Stimulated activated CD4-positive, alpha-beta T cell treated with anti-CD3 and anti-CD28 coated beads, Interleukin-4, amount 100 ng/mL, for 4 hours (primary cell): ENCODE results near the gene DLGAP1.

Source experiments
- DNase-seq, 2 experiments: peaks; one replicate each; pipeline ENCODE4 v3.0.0-alpha.2; 2020

DLGAP1 gene

DNA sequence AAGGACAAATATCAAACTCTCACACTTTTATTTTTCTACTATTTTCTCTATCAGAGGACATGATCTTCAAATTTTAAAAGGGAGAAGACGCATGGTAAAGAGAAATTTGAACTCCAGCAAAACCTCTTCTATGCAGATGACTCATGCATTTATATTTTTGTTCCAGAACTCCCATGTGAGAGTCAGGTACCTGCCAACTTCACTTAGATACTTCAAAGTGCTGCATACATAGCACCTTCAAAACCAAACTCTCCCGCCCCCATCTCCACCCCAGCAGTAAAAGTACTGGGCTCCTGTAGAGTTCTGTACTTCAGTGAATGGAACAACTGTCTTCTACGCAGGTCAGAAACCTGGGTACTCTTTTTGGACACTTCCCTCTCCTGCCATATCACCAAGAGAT lies 606.8 kb downstream of the DLGAP1 start:
- no peak for DNase-seq

DNA sequence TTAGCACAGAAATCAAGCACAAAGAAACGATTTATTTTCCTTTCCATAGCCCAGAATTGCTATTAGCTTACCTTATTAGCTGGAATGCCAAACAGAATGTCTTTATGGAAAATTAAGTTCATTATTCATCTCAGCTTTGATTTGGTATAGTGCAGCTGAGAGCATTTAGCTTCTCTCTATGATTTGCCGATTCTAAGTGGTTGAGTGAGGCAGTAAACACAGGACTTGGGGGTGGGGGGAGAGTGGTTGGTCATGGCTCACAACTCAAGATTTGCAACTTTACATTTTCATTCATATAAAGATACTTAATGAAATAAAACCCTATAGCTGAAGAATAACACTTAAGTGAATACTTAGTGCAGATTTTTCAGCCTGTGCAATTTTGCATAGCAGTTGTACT lies 609.9 kb downstream of the DLGAP1 start:
- DNase-seq, result no peak

DNA sequence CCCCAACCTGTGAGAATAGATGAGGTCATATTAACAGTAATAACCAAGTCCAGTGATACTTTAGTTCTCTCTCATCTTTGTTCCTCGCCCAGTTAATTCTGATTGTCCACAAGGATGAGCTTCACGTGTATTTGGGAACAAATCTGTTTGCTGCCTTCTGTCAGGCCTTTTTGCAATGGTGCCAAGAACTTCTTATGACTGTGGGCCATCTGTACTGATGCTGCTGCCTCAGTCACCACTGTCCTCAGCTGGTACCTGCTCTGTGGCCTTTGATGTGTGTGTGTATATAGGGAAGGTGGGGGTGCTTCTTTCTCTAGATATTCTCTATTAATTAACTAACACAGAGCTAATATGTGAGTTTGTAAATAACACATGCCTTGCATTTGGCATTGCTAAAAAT lies 612.3 kb downstream of the DLGAP1 start:
- DNase-seq, result no peak

DNA sequence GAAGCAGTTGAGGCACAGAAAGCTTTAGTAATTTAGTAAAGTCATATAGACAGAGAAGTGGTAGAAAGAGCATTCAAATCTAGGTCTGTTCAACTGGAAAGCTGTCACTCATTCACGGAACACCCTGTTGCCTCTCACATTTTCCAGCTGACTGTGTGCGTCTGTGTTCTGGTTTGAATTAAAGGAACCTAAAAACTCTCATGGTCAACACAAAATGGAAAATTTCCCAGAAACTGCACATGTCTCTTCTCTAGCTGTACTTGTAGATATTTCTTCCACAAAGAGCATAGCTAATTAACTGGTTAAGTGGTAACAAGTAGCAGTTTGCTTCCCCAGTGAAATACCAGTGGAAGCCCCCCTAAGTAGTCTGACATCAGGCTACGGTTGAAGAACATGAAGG lies 614.3 kb downstream of the DLGAP1 start:
- no peak for DNase-seq

DNA sequence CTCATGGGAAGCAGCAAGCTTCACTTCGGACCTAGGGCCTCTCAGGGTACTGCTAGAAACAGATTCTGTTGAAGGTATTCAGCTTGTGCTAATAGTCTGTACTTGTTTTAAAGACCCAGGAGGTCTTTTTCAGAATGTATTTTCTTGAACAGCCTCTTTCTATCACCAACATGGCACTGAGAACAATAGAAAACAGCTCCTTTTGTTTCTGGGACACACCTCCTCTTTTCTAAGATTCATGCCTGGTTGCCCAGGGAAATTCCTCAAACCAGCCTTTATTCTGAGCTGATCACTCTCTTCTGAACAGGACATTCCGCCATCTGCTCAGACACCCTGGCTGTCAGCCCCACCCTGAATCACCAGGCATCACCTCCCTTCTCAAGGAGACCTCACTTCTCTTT lies 615.5 kb downstream of the DLGAP1 start:
- DNase-seq, result no peak

DNA sequence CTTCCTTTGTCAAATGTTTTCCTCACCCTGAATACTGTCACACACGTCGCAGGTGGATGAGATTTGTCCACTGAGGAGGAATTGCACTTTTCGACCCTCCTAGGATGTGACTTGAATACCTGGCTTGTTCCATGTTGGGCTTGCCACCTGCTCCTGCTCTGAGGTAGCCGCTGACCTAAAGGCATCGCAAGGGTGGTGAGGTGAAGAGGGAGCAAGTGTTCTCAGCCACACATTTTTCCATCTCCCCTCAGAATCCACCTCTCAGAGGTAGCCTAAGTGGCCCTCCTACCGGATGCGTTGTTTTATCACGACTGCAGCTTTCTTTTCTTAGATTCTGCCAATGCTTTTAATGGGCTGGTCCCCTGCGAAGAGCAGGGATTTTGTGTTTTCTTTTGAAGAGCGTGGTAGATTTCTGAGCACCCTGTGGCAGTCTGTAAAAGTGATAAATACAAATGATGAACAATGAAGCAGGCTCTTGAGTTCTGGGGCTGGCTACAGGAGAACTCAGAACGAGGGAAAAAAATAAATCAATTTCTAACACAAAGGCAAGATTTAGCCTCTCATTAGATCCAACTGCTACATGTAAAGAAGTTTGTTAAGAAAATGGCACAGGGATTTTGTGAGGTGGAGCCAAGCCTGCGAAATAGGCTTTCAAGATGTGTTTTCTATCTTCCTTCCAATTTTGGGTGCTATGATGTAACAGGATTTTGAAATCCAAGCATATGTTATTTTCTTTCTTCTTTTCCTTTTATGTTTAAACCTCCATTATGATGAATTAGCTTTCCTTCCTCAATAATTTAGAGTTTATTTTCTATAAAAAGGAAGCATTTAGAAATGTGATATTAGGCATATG lies 618.4 kb downstream of the DLGAP1 start:
- DNase-seq, result no peak

DNA sequence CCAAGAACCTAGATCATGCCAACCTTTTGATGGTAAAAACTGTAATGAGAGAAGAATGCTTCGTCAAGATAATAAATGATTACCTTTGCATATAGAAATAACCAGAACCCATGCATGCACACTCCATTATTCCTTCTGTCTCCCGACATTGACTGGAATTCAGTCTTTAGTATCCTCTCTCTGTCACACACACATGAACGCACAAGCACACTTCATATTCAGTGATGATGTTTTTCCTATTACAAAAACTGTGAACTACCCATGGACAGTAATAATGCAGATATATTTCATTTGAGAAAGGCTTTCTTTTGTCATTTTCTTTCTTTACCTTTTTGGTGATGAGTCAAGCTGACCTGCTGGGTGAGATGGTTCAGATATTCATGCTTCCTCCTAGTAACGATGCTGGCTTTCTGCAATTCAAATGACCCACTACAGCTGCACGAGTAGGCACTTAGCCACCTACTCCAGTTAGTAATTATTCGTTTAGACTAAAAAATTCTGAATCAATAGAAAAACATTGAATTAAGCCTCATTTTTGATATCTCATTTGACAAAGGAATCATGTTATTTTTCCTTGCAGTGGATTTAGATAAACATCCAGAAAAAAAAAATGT lies 623.0 kb downstream of the DLGAP1 start:
- DNase-seq, result no peak

DNA sequence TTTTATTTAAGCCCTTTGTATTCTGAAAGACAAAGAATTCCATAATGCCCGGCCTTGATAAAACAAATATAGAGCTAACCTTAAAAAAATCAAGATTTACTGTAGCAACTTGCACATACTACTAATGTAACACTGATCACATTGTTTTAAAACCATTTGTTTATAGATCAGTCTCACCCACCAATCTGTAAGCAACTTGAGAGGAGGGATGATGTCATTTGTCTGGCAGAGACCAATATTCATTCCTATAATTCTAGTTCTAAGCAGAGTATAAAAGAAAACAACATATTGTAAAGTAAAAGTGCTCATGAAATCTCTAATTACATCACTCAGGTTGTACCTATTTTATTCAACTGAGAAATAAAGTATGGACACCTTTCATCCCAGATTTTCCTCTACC lies 624.5 kb downstream of the DLGAP1 start:
- no peak for DNase-seq

DNA sequence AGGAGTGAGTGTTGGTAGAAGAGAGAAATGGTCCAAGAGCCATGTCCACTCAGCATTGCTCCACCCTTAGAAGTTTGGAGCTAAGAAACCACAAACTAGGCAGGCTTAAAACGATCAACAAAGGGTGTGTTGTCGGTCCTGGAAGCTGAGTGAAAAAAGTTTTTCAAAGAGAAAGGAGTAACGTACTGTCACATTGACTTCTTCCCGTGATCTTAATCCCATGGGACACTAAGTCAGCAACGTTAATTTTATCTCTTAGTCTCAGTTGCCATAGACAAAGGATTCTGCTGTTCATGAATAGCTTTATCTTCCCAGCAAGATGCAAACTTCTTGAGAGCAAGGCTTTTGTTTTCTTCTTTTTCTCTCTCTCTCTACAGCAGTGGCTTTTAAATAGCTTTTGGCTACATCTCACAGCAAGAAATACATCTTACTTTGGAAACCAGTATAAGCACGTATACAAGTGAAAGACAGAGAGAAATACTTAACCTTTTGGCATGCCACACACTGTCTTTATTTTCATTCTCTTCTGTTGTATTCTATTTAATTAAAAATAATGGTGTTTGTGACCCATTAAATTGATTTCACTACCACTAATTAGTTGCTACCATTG lies 627.8 kb downstream of the DLGAP1 start:
- DNase-seq, result no peak

DNA sequence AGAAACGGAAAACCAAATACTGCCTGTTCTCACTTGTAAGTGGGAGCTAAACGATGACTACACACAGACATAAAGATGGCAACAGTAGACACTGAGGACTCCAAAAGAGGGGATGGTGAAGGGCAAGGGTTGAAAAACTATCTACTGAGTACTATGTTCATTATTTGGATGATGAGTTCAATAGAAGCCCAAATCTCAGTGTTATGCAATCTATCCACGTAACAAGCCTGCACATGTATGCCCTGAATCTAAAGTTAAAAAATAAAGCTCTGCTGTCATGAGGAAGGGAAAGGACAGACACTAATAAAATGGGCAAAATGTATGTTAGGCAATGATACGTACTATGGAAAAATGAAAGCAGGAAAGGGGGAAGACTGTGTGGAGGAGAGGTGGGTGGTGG lies 629.1 kb downstream of the DLGAP1 start:
- DNase-seq, result no peak

DNA sequence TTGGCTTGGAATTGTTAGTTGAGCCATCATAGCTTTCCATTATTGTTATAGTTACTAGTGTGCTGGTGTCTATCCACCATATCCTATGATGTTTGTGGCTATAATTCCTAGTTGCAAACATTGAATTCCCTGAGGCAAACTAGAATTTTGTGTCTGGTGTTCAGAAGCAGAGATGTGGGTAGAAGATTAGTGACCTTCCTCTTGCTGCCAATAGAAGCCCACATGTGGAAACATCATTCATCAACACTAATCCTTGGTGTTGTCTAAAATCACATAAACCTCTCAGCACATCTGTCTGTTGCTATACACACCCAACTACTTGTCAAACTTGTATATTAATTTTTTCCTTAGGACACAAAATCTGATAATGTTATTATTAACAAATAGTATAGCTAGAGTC lies 631.0 kb downstream of the DLGAP1 start:
- no peak for DNase-seq

DNA sequence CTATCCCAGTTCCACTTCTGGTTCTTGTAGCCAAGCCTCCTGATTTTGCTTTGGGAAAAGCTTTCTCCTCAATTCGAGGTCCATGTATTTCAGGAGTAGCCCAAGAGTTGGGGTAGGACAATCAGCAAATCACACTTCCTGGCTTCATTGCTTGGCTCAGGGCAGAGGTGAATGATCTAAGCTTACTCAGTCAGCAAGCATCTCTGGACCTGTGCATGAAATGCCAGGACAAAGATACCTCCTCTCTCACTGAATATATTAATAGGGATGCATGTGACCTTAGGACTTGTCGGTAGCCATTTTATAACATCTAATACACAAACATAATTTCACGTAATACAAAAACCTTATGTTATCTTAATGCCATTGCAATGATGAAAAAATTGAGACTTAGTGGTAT lies 632.0 kb downstream of the DLGAP1 start:
- no peak for DNase-seq

DNA sequence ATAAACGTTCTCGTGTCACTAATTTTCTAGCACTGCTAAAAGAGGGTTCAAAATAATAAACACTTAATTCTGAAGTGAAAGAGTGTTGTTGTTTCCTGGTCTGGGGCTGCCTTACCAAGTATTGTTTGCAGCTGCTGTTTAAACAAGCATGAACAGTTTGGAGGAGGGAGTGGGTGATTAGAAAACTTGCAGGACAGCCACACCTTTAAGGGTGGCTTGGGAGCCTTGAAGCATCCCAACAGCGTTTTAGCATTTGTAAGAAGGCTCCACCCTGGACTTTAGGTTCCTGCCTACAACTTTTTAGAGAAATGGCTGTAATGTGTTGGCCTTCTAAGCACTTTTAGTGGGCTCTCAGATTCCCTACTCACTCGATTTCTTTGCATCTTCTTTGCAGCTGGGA lies 633.6 kb downstream of the DLGAP1 start:
- no peak for DNase-seq

DNA sequence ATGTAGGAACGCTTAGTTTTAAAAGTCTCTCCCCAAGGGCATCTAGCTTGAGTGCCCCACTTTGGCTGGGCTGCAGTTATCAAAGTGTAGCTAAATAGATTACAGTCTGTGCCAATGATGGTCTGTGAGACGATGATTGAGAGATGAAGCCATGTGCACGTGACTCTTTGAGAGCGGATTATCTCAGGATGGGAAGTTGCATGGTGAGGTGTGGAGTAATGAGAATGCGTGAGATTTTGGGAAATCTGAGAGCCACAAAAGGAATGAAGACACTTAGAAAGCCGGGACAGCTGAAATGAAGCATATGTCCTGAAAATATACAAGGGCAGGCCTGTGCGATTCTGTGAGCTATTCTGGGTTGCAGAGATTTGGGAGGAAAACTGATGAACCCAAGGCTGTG lies 635.1 kb downstream of the DLGAP1 start:
- DNase-seq, result no peak

DNA sequence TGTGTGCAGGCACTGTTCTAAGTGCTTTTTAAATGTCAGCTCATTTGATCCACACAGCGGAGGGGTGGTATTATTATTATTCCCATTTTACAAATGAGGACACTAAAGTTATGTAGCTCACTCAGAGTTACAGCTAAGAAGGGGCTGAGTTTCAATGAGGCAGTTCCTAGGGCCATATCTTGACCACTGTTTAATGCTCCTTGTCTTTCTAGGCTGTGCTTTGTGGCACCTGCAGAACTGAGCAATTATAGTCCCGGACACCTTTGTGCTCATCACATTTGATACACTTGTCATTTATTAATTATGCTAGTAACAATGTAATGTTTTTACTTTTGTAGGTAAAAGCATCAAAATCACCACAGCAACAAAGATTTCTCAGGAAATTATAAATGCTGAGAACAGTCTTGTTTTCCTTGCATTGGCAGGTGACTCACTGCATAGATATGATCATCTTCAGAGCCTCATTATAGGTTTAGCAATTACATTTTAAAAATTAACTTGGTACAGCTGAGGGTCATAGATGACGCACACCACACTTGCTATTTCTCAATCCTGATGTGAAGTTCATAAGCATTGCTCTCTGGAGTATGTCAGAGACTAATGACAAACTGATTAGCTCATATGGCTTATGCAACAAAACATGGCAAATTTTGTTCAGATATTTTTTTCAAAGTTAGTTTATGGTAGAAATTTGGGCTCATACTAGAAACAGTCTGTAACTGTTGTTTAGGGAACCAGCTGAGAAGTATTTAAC lies 638.3 kb downstream of the DLGAP1 start:
- DNase-seq, result no peak

DNA sequence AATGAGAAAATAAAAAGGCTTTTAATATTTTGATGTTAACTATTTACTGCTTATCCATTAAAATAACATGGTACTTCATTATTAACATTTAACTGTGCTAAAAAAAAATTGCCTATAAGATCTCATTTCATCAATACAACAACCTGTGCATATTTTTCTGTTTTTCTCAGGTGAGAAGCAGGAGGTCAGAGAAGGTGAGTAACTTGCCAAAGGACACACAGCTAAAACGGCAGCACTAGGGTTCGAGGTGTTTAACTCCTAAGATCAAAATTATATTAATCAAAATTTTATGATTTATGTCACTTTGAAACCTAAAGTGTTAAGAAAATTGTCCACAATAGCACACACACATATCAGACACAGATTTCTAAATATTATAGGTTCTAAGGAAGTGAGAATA lies 639.1 kb downstream of the DLGAP1 start:
- no peak for DNase-seq

DNA sequence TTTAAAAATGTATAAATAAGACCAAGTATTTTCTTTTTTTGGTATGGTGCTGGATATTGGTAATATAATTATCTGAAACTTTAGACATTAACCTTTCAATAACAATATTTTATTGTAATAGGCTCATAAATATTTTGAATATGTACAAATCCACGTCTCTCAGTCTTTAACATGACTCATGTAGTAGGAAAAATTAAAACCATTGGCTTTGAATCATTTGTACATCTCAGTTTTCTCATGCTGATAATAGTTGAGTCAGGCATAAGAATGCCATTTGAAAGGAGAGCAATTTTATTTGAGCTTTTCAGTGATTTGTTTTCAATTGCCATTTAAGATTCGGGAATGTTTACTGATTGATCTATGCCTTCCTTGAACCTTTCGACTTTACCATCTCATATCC lies 640.3 kb downstream of the DLGAP1 start:
- no peak for DNase-seq

DNA sequence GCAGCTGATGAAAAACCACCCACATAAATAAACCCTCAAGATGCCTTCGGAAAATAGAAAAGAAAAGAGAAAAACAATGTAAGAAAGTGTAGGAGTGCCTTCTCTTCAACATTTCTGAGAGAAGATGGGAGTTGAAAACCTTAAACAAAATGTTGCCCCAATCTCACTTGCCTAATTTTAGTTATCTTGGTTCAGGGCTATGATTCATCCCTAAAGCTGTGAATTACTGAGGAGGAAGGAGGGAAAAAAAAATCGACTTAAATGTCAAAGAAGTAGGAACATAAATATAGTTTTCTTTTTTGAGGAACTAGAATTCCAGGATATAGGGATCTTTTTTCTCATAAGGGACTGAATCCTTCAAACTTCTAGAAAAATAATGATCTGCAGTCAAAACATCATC lies 644.8 kb downstream of the DLGAP1 start:
- DNase-seq, result no peak

DNA sequence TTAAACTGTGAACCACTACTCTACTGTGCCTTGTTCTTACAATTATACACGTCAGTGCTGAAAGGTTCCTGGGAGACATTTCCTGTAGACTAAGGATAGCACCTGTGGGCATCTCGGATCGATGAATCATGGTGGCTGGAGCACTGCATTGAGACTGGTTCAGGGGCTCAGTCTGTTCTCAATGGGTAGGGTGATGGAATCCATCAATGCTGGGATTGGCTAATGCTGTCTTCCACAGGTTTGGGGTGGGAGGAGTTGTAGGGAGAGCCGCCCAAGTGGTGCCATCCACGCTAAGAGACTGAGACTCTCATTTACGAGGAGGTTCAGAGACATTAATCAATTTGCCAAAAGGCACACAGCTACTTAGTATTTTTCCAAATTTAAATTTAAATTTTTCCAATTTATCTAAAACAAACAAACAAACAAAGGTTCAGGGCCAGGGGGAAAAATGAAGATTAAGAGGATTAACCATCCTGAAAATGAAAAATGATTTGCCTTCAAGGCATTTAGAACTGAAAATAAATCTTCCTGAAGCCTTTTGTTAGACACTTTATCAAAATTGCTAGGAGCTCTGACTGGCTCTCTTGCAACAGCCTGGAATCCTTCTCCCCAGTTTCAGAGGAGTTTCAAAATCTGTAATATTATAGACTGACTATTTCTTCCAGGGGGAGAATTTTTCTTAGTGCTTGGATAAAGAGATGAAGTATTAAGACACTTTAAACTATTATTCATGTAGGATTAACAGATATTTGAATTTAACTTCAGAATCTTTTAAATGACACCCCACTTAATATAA lies 645.9 kb downstream of the DLGAP1 start:
- DNase-seq, result no peak

DNA sequence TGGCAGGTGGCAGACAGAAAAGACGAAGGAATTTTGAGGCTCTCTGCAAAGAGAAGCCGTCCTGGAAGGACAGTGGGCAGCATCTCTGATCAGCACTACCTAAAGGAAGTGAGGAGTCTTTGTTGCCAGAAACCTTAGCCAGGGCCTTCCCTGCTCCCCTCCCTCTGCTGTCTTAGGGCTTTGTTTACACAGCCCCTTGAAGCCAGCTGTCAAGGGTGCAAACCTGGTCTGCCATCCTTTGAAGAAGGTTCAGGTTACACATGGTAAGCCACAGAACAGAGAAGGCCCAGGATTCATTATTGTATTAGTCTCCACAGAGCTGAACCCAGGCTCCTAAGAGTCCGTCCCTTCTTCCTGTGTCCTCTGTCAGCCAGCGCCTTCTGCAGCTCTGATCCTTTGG lies 648.5 kb downstream of the DLGAP1 start:
- no peak for DNase-seq

DNA sequence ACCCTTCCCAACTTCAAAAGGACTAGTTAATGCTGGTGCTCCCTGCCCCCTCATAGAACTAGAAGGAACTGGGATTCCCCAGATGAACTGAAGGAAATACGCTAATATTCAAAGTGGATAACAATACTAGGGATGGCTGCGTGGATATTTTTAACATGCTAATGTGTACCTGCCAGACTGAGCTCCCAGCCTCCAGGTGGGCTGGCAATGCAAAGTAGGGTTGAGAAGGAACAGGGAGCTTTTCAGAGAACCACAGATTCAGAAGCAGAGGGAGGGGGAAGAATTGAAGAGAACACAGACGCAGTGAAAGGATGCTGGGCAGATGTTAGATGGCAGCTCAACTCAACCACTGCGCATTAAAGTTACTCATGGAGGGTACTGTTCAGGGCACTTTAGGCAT lies 650.8 kb downstream of the DLGAP1 start:
- DNase-seq, result no peak

DNA sequence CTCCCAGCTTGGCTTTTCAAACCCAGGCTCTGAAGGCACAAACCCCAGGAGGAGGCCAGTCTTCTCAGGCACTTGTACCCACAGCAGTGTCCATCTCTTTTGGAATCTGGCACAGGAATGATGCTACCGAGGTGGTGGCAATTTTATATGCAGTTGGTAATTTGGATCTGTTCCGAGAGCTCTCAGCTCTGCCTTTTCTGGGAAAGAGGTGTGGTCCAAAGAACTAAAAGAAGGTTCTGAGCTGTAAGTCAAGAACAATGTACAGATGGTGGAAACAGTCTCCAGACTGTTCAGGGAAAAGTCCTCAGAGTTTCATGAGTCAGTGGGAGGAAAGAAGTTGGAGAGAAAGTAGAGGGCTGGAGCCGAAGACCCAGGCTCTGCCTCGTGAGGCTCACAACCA lies 651.8 kb downstream of the DLGAP1 start:
- no peak for DNase-seq

DNA sequence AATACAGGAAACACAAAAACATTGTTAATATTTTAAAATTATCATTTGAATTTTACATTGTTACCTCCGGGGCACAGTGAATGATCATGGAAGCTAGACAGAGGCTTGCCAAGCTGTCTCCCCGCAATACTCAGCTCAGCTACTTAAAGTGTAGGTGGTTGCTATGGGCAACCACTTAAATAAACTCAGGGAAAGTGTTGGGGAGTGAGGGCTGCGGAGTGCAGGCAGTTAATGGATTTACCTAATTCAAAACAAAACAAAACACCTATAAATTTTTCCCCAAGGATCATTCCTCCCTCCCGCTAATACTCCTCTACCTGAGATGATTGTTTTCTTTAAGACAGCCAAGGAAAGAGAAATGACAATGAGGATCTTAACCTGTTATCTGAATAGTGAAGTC lies 655.6 kb downstream of the DLGAP1 start:
- DNase-seq, result no peak
